HG03108 (cell line): ENCODE results near the gene PLA2G4F.

ENCODE experiments used
- ATAC-seq: cut with Tn5 transposase; IDR thresholded peaks from one replicate; pipeline ENCODE4 v1.9.1; 2021; ENCODE audit warnings: moderate library complexity; ENCODE audit not compliant: unreplicated experiment

The PLA2G4F gene

GRCh38 chr15:42156243-42156922, at the start of gene PLA2G4F:
Gene PLA2G4F, minus strand, starts transcription at chr15:42156636. Its CDS starts 87 bp downstream, at chr15:42156549.
- no peak for ATAC-seq

GRCh38 chr15:42203891-42204290, 47.5 kb upstream of the PLA2G4F start:
- ATAC-seq = no peak

- ATAC-seq = no peak
These were observed 46.2 kb upstream of the PLA2G4F start for GRCh38 chr15:42202653-42203052.

GRCh38 chr15:42201801-42202200, 45.4 kb upstream of the PLA2G4F start:
- ATAC-seq = no peak

- ATAC-seq = no peak
These were observed 42.7 kb upstream of the PLA2G4F start for GRCh38 chr15:42199126-42199525.

GRCh38 chr15:42198516-42198915, 42.1 kb upstream of the PLA2G4F start:
- no peak for ATAC-seq

GRCh38 chr15:42194513-42194912, 38.1 kb upstream of the PLA2G4F start:
- ATAC-seq = no peak

GRCh38 chr15:42193383-42193782, 36.9 kb upstream of the PLA2G4F start:
- no peak for ATAC-seq

- ATAC-seq = no peak
These were observed 35.3 kb upstream of the PLA2G4F start for GRCh38 chr15:42191610-42192346.

GRCh38 chr15:42190370-42190769, 33.9 kb upstream of the PLA2G4F start:
- no peak for ATAC-seq

GRCh38 chr15:42185801-42186200, 29.4 kb upstream of the PLA2G4F start:
- ATAC-seq = no peak

- no peak for ATAC-seq
These were observed 28.3 kb upstream of the PLA2G4F start for GRCh38 chr15:42184736-42185135.

GRCh38 chr15:42184296-42184695, 27.9 kb upstream of the PLA2G4F start:
- ATAC-seq = no peak

- ATAC-seq = no peak
These were observed 26.5 kb upstream of the PLA2G4F start for GRCh38 chr15:42182961-42183360.

- ATAC-seq = no peak
These were observed 26.0 kb upstream of the PLA2G4F start for GRCh38 chr15:42182328-42182886.

- no peak for ATAC-seq
These were observed 21.6 kb upstream of the PLA2G4F start for GRCh38 chr15:42178056-42178455.

GRCh38 chr15:42175671-42176070, 19.2 kb upstream of the PLA2G4F start:
- ATAC-seq = no peak

- ATAC-seq = no peak
These were observed 16.0 kb upstream of the PLA2G4F start for GRCh38 chr15:42172475-42172874.

GRCh38 chr15:42171795-42172194, 15.4 kb upstream of the PLA2G4F start:
- no peak for ATAC-seq

GRCh38 chr15:42171122-42171521, 14.7 kb upstream of the PLA2G4F start:
- no peak for ATAC-seq

- no peak for ATAC-seq
These were observed 9.9 kb upstream of the PLA2G4F start for GRCh38 chr15:42166225-42166940.

- ATAC-seq = no peak
These were observed 8.7 kb upstream of the PLA2G4F start for GRCh38 chr15:42165106-42165505.
